SK-N-DZ (cell line): ENCODE results near the gene CIAPIN1. TPM values are rescaled to one million over a fixed set of nuclear protein-coding genes. Genes with fewer than 3 reads are reported as not detected.

Source experiments
- DNase-seq: peaks from one replicate; pipeline ENCODE4 v3.0.0-alpha.2; 2015; ENCODE audit warnings: low spot score
- polyA plus RNA-seq, 2 experiments: library from polyadenylated mRNA; depleted of rRNA; stranded (reverse); fragments of >200 nt; gene quantifications; 2 replicates each; pipeline ENCODE4 v1.2.3, GENCODE V29; 2014

Gene CIAPIN1
- 112 and 130 TPM in 2 replicates for polyA plus RNA-seq (2014; cell fraction: cytosol; rRNA removed)
- polyA plus RNA-seq (2014; cell fraction: nucleus; rRNA removed) = 71.4 and 74.6 TPM in 2 replicates

- peak; percentile 94 for DNase-seq
Measured at GRCh38 chr16:57447186-57447962, at the start of gene CIAPIN1, which contains the start of gene COQ9. TSS of gene CIAPIN1 (minus strand) at chr16:57447385. CDS start at chr16:57440928, 6,457 bp downstream. TSS of gene COQ9 (plus strand) at chr16:57447479. CDS start at chr16:57447506, 27 bp downstream.

- no peak for DNase-seq
Measured at GRCh38 chr16:57493767-57494166, 46.6 kb upstream of the CIAPIN1 start.

- no peak for DNase-seq
Measured at GRCh38 chr16:57489229-57489628, 42.0 kb upstream of the CIAPIN1 start.

GRCh38 chr16:57486858-57487834 is 40.0 kb upstream of the CIAPIN1 start:
- no peak for DNase-seq

GRCh38 chr16:57485916-57486857 is 39.0 kb upstream of the CIAPIN1 start, which contains the start of gene DOK4:
TSS of gene DOK4 (minus strand) at chr16:57486493. CDS start at chr16:57479507, 6,986 bp downstream.
- peak; percentile 60 for DNase-seq

- no peak for DNase-seq
Measured at GRCh38 chr16:57485091-57485915, 38.1 kb upstream of the CIAPIN1 start.

GRCh38 chr16:57484515-57485005 is 37.4 kb upstream of the CIAPIN1 start:
- no peak for DNase-seq

- DNase-seq = peak; percentile 89
Measured at GRCh38 chr16:57483725-57484514, 36.7 kb upstream of the CIAPIN1 start.

GRCh38 chr16:57482845-57483545 is 35.8 kb upstream of the CIAPIN1 start:
- peak; percentile 4 for DNase-seq

- DNase-seq = no peak
Measured at GRCh38 chr16:57481421-57481820, 34.2 kb upstream of the CIAPIN1 start.

- no peak for DNase-seq
Measured at GRCh38 chr16:57480754-57481230, 33.6 kb upstream of the CIAPIN1 start.

GRCh38 chr16:57479976-57480753 is 33.0 kb upstream of the CIAPIN1 start:
- no peak for DNase-seq

GRCh38 chr16:57479205-57479975 is 32.2 kb upstream of the CIAPIN1 start:
- DNase-seq = peak; percentile 82

- DNase-seq = no peak
Measured at GRCh38 chr16:57478396-57479204, 31.4 kb upstream of the CIAPIN1 start.

GRCh38 chr16:57477531-57478202 is 30.5 kb upstream of the CIAPIN1 start:
- DNase-seq = no peak
